ENCODE results near the gene SPATC1L. TPM values are rescaled to one million over a fixed set of nuclear protein-coding genes. Genes with fewer than 3 reads are reported as not detected.

The SPATC1L gene
- total RNA-seq, 1 experiment from 2014 or later, result 36.0 TPM

DNA sequence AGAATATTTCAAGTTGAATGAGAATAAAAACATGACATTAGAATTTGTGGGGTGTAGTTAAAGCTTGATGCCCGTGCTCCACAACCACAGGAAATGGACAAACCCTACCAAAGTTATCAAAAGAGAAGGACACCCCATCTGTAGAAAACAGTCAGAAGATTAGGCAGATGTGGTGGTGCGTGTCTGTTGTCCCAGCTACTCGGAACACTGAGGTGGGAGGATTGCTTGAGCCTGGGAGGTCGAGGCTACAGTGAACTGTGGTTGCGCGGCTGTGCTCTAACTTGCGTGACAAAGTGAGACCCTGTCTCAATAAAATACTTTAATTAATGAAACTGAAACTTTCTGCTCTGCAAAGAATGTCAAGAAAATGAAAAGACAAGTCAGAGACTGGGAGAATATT lies 1.5 kb upstream of the SPATC1L start:
- Histone ChIP-seq H2BK20ac (ENCODE audit: low read depth, low read length, poor library complexity, severe bottlenecking) (no peak overlapping the region), H2BK5ac (ENCODE audit: insufficient read length, low read length) (no peak overlapping the region), H3K4ac (ENCODE audit: low read depth, low read length) (no peak overlapping the region), H4K5ac (ENCODE audit: insufficient read length, low read depth, low read length) (no peak overlapping the region), H3K9ac (ENCODE audit: extremely low read depth, insufficient read length, low read length) (no peak overlapping the region), H3K9me3 (ENCODE audit: control insufficient read depth, low read depth, low read length) (no peaks in the 10 kb centered on the region), H2BK15ac (ENCODE audit: low read depth, low read length) (no peak overlapping the region), H3K23ac (ENCODE audit: insufficient read length, low read depth, low read length) (no peak overlapping the region), H4K8ac (replicated peaks; ENCODE audit: insufficient read length, low read depth, low read length) (no peak overlapping the region), H2AK5ac (ENCODE audit: insufficient read length, low read length) (no peak overlapping the region), H3K79me2 (ENCODE audit: insufficient read depth, low read length) (no peaks in the 10 kb centered on the region), H3K27ac (ENCODE audit: insufficient read length, low read depth, low read length) (no peak overlapping the region), H3K14ac (ENCODE audit: insufficient read depth, low read length) (no peak overlapping the region), H3K4me1 (ENCODE audit: insufficient read depth, low read length) (peaks cover 4% of the 10 kb centered on the region; the same call in 1 of the 2 replicates), H2AFZ (ENCODE audit: low read length) (no peak overlapping the region), H3T11ph (ENCODE audit: low read length) (no peak overlapping the region), H4K91ac (ENCODE audit: insufficient read length, low read depth, low read length) (no peak overlapping the region), H3K27me3 (ENCODE audit: insufficient read depth, low read length) (no peaks in the 10 kb centered on the region), H3K4me2 (ENCODE audit: insufficient read depth, insufficient read length, low read length) (no peak overlapping the region), H3K23me2 (ENCODE audit: insufficient read length, low read depth, low read length, poor library complexity, severe bottlenecking) (peaks cover 7% of the 10 kb centered on the region), H3K79me1 (ENCODE audit: insufficient read depth, low read depth, low read length, poor library complexity, severe bottlenecking) (no peaks in the 10 kb centered on the region), H3K18ac (ENCODE audit: insufficient read length, low read depth, low read length) (no peak overlapping the region), H2BK120ac (ENCODE audit: low read depth, low read length, poor library complexity, severe bottlenecking) (no peak overlapping the region), H4K20me1 (ENCODE audit: control insufficient read depth, insufficient read depth, insufficient read length) (no peaks in the 10 kb centered on the region), H2BK12ac (ENCODE audit: insufficient read length, low read depth, low read length) (no peak overlapping the region), H3K56ac (ENCODE audit: insufficient read length, low read depth, low read length) (no peak overlapping the region)
- TF ChIP-seq, protein P1, sequence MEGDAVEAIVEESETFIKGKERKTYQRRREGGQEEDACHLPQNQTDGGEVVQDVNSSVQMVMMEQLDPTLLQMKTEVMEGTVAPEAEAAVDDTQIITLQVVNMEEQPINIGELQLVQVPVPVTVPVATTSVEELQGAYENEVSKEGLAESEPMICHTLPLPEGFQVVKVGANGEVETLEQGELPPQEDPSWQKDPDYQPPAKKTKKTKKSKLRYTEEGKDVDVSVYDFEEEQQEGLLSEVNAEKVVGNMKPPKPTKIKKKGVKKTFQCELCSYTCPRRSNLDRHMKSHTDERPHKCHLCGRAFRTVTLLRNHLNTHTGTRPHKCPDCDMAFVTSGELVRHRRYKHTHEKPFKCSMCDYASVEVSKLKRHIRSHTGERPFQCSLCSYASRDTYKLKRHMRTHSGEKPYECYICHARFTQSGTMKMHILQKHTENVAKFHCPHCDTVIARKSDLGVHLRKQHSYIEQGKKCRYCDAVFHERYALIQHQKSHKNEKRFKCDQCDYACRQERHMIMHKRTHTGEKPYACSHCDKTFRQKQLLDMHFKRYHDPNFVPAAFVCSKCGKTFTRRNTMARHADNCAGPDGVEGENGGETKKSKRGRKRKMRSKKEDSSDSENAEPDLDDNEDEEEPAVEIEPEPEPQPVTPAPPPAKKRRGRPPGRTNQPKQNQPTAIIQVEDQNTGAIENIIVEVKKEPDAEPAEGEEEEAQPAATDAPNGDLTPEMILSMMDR (conservative IDR thresholded peaks at IDR 0.05), result no peak
- Mint-ChIP-seq H3K9me3 (no peaks in the 10 kb centered on the region), H3K27ac (no peak overlapping the region), H3K27me3 (ENCODE audit: low read depth) (no peaks in the 10 kb centered on the region), H3K36me3 (ENCODE audit: insufficient read depth in 1 of 3, low read depth in 3 of 3) (peaks cover 7 to 16% (median 10%) of the 10 kb centered on the region in 3 experiments; a peak in 6 of 7 replicates), H3K4me1 (peaks cover 22 to 29% of the 10 kb centered on the region in 2 experiments), H3K4me3 (peak overlapping the region; percentile 74 to 89)
- no CpG with 5 or more reads among the region's 7 CpGs for WGBS (ENCODE audit: extremely low coverage, insufficient read length, low lambda C conversion rate)
- DNase-seq, result no peak

Measured in H9 (cell line).